H1 (cell line): ENCODE data around the gene GALNT6. TPM values are rescaled to one million over a fixed set of nuclear protein-coding genes. Genes with fewer than 3 reads are reported as not detected.

Experiments
- CTCF ChIA-PET: fragments of 300-600 bp; sonication (Branson Sonifier 250); formaldehyde crosslinking; loops from one replicate; lab custom pipeline; 2021; ENCODE audit not compliant: partially characterized antibody; lab: Charles Lee
- POLR2A ChIA-PET: fragments of 300-600 bp; sonication (Branson Sonifier 250); formaldehyde crosslinking; loops from one replicate; lab custom pipeline; 2021; ENCODE audit warnings: inconsistent platforms; ENCODE audit not compliant: partially characterized antibody; lab: Charles Lee
- DNase-seq, 2 experiments: peaks; one replicate each; pipeline versions ENCODE4 v3.0.0 to v3.0.0-alpha.2; 2010 to 2022; ENCODE audit warnings: low spot score in 2 of 2, low read depth in 1 of 2, mixed read lengths in 1 of 2
- FAIRE-seq: peaks from 2 replicates; lab custom pipeline; 2011; peaks lifted over from hg19 to GRCh38; lab: Jason Lieb, UNC
- H2AFZ ChIP-seq: 2 replicates; pipeline ENCODE4 v1.8.1; 2012; ENCODE audit warnings: low read length, inconsistent platforms
- H2AK5ac ChIP-seq: 2 replicates; pipeline ENCODE4 v1.6.1; 2013; ENCODE audit warnings: low read depth, low read length
- H2BK120ac ChIP-seq: replicated peaks from 2 replicates; pipeline ENCODE3; 2013; ENCODE audit warnings: low read depth, low read length, inconsistent platforms
- H2BK12ac ChIP-seq: 2 replicates; pipeline ENCODE4 v1.6.1; 2013; ENCODE audit warnings: low read depth, low read length
- H2BK15ac ChIP-seq: 2 replicates; pipeline ENCODE4 v1.6.1; 2013; ENCODE audit warnings: low read length
- H2BK20ac ChIP-seq: 2 replicates; pipeline ENCODE4 v1.6.1; 2013; ENCODE audit warnings: low read length
- H2BK5ac ChIP-seq: 2 replicates; pipeline ENCODE4 v1.6.1; 2013; ENCODE audit warnings: low read depth, low read length
- H3K14ac ChIP-seq: 2 replicates; pipeline ENCODE4 v1.6.1; 2013; ENCODE audit warnings: inconsistent platforms; ENCODE audit not compliant: insufficient read length
- H3K18ac ChIP-seq: 2 replicates; pipeline ENCODE4 v1.6.1; 2013; ENCODE audit warnings: low read length; ENCODE audit errors: extremely low read depth
- H3K23ac ChIP-seq: 2 replicates; pipeline ENCODE4 v1.6.1; 2013; ENCODE audit warnings: inconsistent platforms; ENCODE audit not compliant: insufficient read length
- H3K23me2 ChIP-seq: 2 replicates; pipeline ENCODE4 v1.6.1; 2013; ENCODE audit warnings: low read depth, low read length
- H3K27ac ChIP-seq: 2 replicates; pipeline ENCODE4 v1.6.1; 2011; ENCODE audit warnings: low read depth, low read length, inconsistent platforms
- H3K27me3 ChIP-seq, 4 experiments: replicated peaks in 1 of 4; 1 replicate in 1 of 4; 2 replicates in 3 of 4; pipeline versions ENCODE4 v1.6.1 to v1.8.1; 2011 to 2013; ENCODE audit warnings: low read length in 3 of 4, mild to moderate bottlenecking in 3 of 4, inconsistent platforms in 2 of 4, mixed read lengths in 2 of 4, moderate library complexity in 1 of 4; ENCODE audit not compliant: control insufficient read depth in 3 of 4, insufficient read depth in 3 of 4; ENCODE audit errors: extremely low read depth in 1 of 4
- H3K36me3 ChIP-seq, 4 experiments: 2 replicates each; pipeline versions ENCODE4 v1.6.1 to v1.8.1; 2011 to 2013; ENCODE audit warnings: mild to moderate bottlenecking in 4 of 4, low read length in 3 of 4, moderate library complexity in 2 of 4, control low read depth in 1 of 4, inconsistent platforms in 1 of 4; ENCODE audit not compliant: insufficient read depth in 4 of 4, control insufficient read depth in 2 of 4
- H3K4ac ChIP-seq: replicated peaks from 2 replicates; pipeline ENCODE3; 2013; ENCODE audit warnings: low read length, low read depth, mixed read lengths, inconsistent platforms; ENCODE audit not compliant: insufficient read length
- H3K4me1 ChIP-seq, 4 experiments: replicated peaks in 1 of 4; 1 replicate in 1 of 4; 2 replicates in 3 of 4; pipeline versions ENCODE4 v1.6.1 to v1.8.1; 2011 to 2013; ENCODE audit warnings: low read length in 3 of 4, inconsistent platforms in 2 of 4, mixed read lengths in 1 of 4; ENCODE audit not compliant: insufficient read depth in 4 of 4, control insufficient read depth in 3 of 4
- H3K4me2 ChIP-seq, 2 experiments: 2 replicates each; pipeline versions ENCODE4 v1.6.1 to v1.8.1; 2011 to 2013; ENCODE audit warnings: low read depth in 2 of 2, low read length in 2 of 2, control low read depth in 1 of 2, inconsistent platforms in 1 of 2, mild to moderate bottlenecking in 1 of 2; ENCODE audit not compliant: insufficient read depth in 1 of 2
- H3K4me3 ChIP-seq, 4 experiments: fragments of 200-600, 300-600 bp in 1 of 4; sonication (generic), shearing (Covaris generic), sonication (Bioruptor Twin) in 1 of 4; 2 replicates each; pipeline versions ENCODE4 v1.5.1 to v1.8.1; 2011 to 2016; ENCODE audit warnings: low read length in 4 of 4, low read depth in 3 of 4, control low read depth in 2 of 4, inconsistent platforms in 2 of 4, mild to moderate bottlenecking in 2 of 4, mixed read lengths in 1 of 4, moderate library complexity in 1 of 4; ENCODE audit not compliant: insufficient read depth in 2 of 4; ENCODE audit errors: extremely low read depth in 1 of 4
- H3K56ac ChIP-seq: replicated peaks from 2 replicates; pipeline ENCODE3; 2013; ENCODE audit warnings: low read depth, mild to moderate bottlenecking, mixed read lengths, low read length, inconsistent platforms; ENCODE audit not compliant: insufficient read length
- H3K79me1 ChIP-seq: 2 replicates; pipeline ENCODE4 v1.6.1; 2013; ENCODE audit warnings: low read depth, low read length, control low read depth
- H3K79me2 ChIP-seq, 2 experiments: 2 replicates each; pipeline versions ENCODE4 v1.6.1 to v1.8.1; 2012 to 2013; ENCODE audit warnings: low read length in 2 of 2, mild to moderate bottlenecking in 2 of 2, inconsistent platforms in 1 of 2; ENCODE audit not compliant: insufficient read depth in 2 of 2, control insufficient read depth in 1 of 2
- H3K9ac ChIP-seq, 4 experiments: replicated peaks in 1 of 4; 1 replicate in 1 of 4; 2 replicates in 3 of 4; pipeline versions ENCODE4 v1.6.1 to v1.8.1; 2011 to 2013; ENCODE audit warnings: low read depth in 3 of 4, low read length in 3 of 4, control low read depth in 2 of 4, mild to moderate bottlenecking in 2 of 4, moderate library complexity in 2 of 4, inconsistent platforms in 1 of 4; ENCODE audit errors: extremely low read depth in 1 of 4
- H3K9me3 ChIP-seq, 2 experiments: 2 replicates each; pipeline versions ENCODE4 v1.6.1 to v1.8.1; 2012 to 2013; ENCODE audit warnings: mild to moderate bottlenecking in 2 of 2, moderate library complexity in 2 of 2, control low read depth in 1 of 2, inconsistent platforms in 1 of 2, low read depth in 1 of 2, low read length in 1 of 2, mixed read lengths in 1 of 2; ENCODE audit not compliant: insufficient read depth in 2 of 2
- H4K20me1 ChIP-seq, 2 experiments: replicated peaks in 1 of 2; 2 replicates each; pipeline versions ENCODE3 to v1.8.1; 2011 to 2013; ENCODE audit warnings: inconsistent platforms in 2 of 2, low read length in 2 of 2, mild to moderate bottlenecking in 1 of 2; ENCODE audit not compliant: insufficient read depth in 2 of 2, control insufficient read depth in 1 of 2
- H4K5ac ChIP-seq: 2 replicates; pipeline ENCODE4 v1.6.1; 2013; ENCODE audit warnings: low read length, low read depth, mixed read lengths, inconsistent platforms; ENCODE audit not compliant: insufficient read length
- H4K8ac ChIP-seq: 2 replicates; pipeline ENCODE4 v1.8.0; 2013; ENCODE audit warnings: mild to moderate bottlenecking, moderate library complexity, low read length, inconsistent platforms; ENCODE audit not compliant: insufficient read depth; ENCODE audit errors: extremely low read depth
- H4K91ac ChIP-seq: replicated peaks from 2 replicates; pipeline ENCODE3; 2013; ENCODE audit warnings: low read length, mixed read lengths, inconsistent platforms; ENCODE audit not compliant: insufficient read length
- BACH1 ChIP-seq: IDR thresholded peaks from 2 replicates; pipeline ENCODE4 v1.6.1; 2012; ENCODE audit warnings: low read length, improper control_type of control experiment
- BRCA1 ChIP-seq: IDR thresholded peaks from 2 replicates; pipeline ENCODE4 v1.6.1; 2012; ENCODE audit warnings: low read depth, low read length, improper control_type of control experiment
- CHD1 ChIP-seq: IDR thresholded peaks from 2 replicates; pipeline ENCODE4 v1.6.1; 2012; ENCODE audit warnings: low read depth, low read length, improper control_type of control experiment
- RAD21 ChIP-seq, 2 experiments: IDR thresholded peaks in 1 of 2; conservative IDR thresholded peaks in 1 of 2; 2 replicates each; pipeline ENCODE4 v1.6.1; 2011; ENCODE audit warnings: low read depth in 2 of 2, low read length in 2 of 2, improper control_type of control experiment in 1 of 2, inconsistent platforms in 1 of 2, mild to moderate bottlenecking in 1 of 2, moderate library complexity in 1 of 2
- RFX5 ChIP-seq: IDR thresholded peaks from 2 replicates; pipeline ENCODE4 v1.6.1; 2011; ENCODE audit warnings: low read depth, low read length, improper control_type of control experiment, borderline replicate concordance
- RNF2 ChIP-seq: fragments of 200-900, 300-1000 bp; sonication (generic); IDR thresholded peaks from 2 replicates; pipeline ENCODE4 v1.7.1; 2016; ENCODE audit warnings: borderline replicate concordance, low read depth, mild to moderate bottlenecking, antibody characterized with exemption, low read length; ENCODE audit not compliant: poor library complexity, severe bottlenecking; ENCODE audit errors: missing control alignments
- SP2 ChIP-seq: IDR thresholded peaks from 2 replicates; pipeline ENCODE4 v1.6.1; 2012; ENCODE audit warnings: mild to moderate bottlenecking, low read length, inconsistent platforms
- SRF ChIP-seq: IDR thresholded peaks from 2 replicates; pipeline ENCODE4 v1.6.1; 2011; ENCODE audit warnings: mild to moderate bottlenecking, low read depth, low read length, moderate library complexity
- WGBS, 2 experiments: shearing (Covaris generic) in 1 of 2; methylation state at CpG; one replicate each; pipeline versions ENCODE4 v1.1.6 to v1.1.7; 2013 to 2015; ENCODE audit warnings: low lambda C conversion rate in 2 of 2, mixed read lengths in 2 of 2, inconsistent platforms in 1 of 2, low coverage in 1 of 2, missing lambda C conversion rate in 1 of 2; ENCODE audit not compliant: insufficient replicate concordance in 2 of 2, insufficient coverage in 1 of 2, insufficient read length in 1 of 2; ENCODE audit errors: extremely low coverage in 1 of 2, missing lambda C conversion rate in 1 of 2; 5-methylcytosine and 5-hydroxymethylcytosine counted together
- polyA plus RNA-seq, 7 experiments: library from polyadenylated mRNA; depleted of rRNA in 3 of 7; stranded (reverse) in 5 of 7; unstranded in 2 of 7; fragments of >200 nt in 5 of 7; fragments of 200-250 nt in 2 of 7; gene quantifications; 1 replicate in 5 of 7; 2 replicates in 1 of 7; 4 replicates in 1 of 7; pipeline versions ENCODE4 v1.2.1 to v1.2.3, GENCODE V29; 2011 to 2013; ENCODE audit warnings: missing spikeins in 2 of 7, mixed read lengths in 2 of 7
- total RNA-seq: library from RNA; stranded (reverse); fragmentation: NEBNext Ultra II Directional; extraction: Animal tissue kit (Norgen Biotek cat#: 25700); gene quantifications from 2 replicates; pipeline ENCODE4 v1.2.1, GENCODE V29; 2021

The GALNT6 gene
- total and polyA plus RNA-seq, 2 of the 8 experiments (the other 6 are each of a cell fraction or from before 2014, with no cell fraction given), result 5.8 to 10.7 TPM

- Histone ChIP-seq H4K5ac (no peak overlapping the region), H2AFZ (no peak overlapping the region), H3K4me3 (no peak overlapping the region), H3K23ac (no peak overlapping the region), H2BK20ac (no peak overlapping the region), H3K56ac (no peak overlapping the region), H3K4ac (no peak overlapping the region), H3K79me2 (no peaks in the 10 kb centered on the region), H2BK5ac (no peak overlapping the region), H4K8ac (no peak overlapping the region), H2BK12ac (no peak overlapping the region), H3K9me3 (no peaks in the 10 kb centered on the region), H2AK5ac (no peak overlapping the region), H3K23me2 (no peaks in the 10 kb centered on the region), H2BK120ac (no peak overlapping the region), H4K91ac (no peak overlapping the region), H3K27me3 (no peaks in the 10 kb centered on the region), H3K79me1 (no peaks in the 10 kb centered on the region), H3K14ac (no peak overlapping the region), H3K18ac (no peak overlapping the region), H2BK15ac (no peak overlapping the region), H3K27ac (no peak overlapping the region), H3K4me1 (peaks cover 0 to 7% (median 0%) of the 10 kb centered on the region in 4 experiments; a peak in 1 of 7 replicates), H4K20me1 (no peaks in the 10 kb centered on the region), H3K4me2 (no peak overlapping the region), H3K36me3 (no peaks in the 10 kb centered on the region), H3K9ac (no peak overlapping the region)
- POLR2A ChIA-PET, result interaction anchor here (1.1 kb wide), 1 partner anchor 20 kb away, joined by 3 read pairs; no protein-coding TSS in a partner anchor
- DNase-seq (no peak), FAIRE-seq (no peak)
- TF ChIP-seq RFX5 (no peak), SP2 (no peak), BRCA1 (no peak), RNF2 (no peak), BACH1 (no peak), CHD1 (no peak), RAD21 (IDR thresholded peaks at IDR 0.05 in 1 of 2, conservative IDR thresholded peaks at IDR 0.05 in 1 of 2; ENCODE audit: low read depth in 2 of 2, low read length in 2 of 2) (no peak), SRF (no peak)
- CTCF ChIA-PET, result interaction anchor here (0.9 to 1.6 kb wide), 4 partner anchors 11 to 95 kb away, joined by 3 to 4 read pairs (median 3); partner anchors contain the start of gene SLC4A8
- 94% methylated on average over 1 of the region's 1 CpG; no CpG with 5 or more reads in 1 of the 2 experiments for WGBS, 2 experiments
Observed at GRCh38 chr12:51437431-51437830, 46.2 kb upstream of the GALNT6 start.
